Prostate gland (tissue), 2 donors: ENCODE results near the gene ZNF768. TPM values are rescaled to one million over a fixed set of nuclear protein-coding genes. Genes with fewer than 3 reads are reported as not detected.

ENCODE experiments used
- DNase-seq: peaks from one replicate; pipeline ENCODE4 v3.0.0-alpha.2; 2019; ENCODE audit warnings: low spot score
- H3K27ac ChIP-seq, 2 donors: fragments of 200-600 bp; sonication (generic); 2 replicates each; pipeline ENCODE4 v1.5.1; 2017 to 2019
- H3K27me3 ChIP-seq: fragments of 200-600 bp; sonication (generic); replicated peaks from 2 replicates; pipeline ENCODE4 v1.5.1; 2019; ENCODE audit not compliant: insufficient read depth
- H3K36me3 ChIP-seq, 2 donors: fragments of 200-600 bp; sonication (generic); 1 replicate in 1 of 2; 2 replicates in 1 of 2; pipeline versions ENCODE4 v1.5.1 to v1.8.1; 2017 to 2019
- H3K4me1 ChIP-seq: fragments of 200-600 bp; sonication (generic); replicated peaks from 2 replicates; pipeline ENCODE4 v1.5.1; 2019
- H3K4me3 ChIP-seq, 2 donors: fragments of 200-600 bp; sonication (generic); 2 replicates each; pipeline ENCODE4 v1.5.1; 2017 to 2019
- H3K9me3 ChIP-seq: fragments of 200-600 bp; sonication (generic); 2 replicates; pipeline ENCODE4 v1.5.1; 2017
- POLR2A ChIP-seq: fragments of 450-650 bp; IDR thresholded peaks from one replicate; pipeline ENCODE4 v1.6.1; 2016; ENCODE audit warnings: antibody characterized with exemption, mild to moderate bottlenecking
- POLR2AphosphoS5 ChIP-seq: sonication (generic); formaldehyde crosslinking; IDR thresholded peaks from one replicate; pipeline ENCODE4 v1.6.1; 2017; ENCODE audit warnings: antibody characterized with exemption
- WGBS: methylation state at CpG from one replicate; pipeline ENCODE4 v1.1.5; 2018; 5-methylcytosine and 5-hydroxymethylcytosine counted together
- intact Hi-C: fragments of 100-400 bp; cut with DNase I; formaldehyde crosslinking; loops from one replicate; pipeline ENCODE4 v1.14.2; 2022
- total RNA-seq, 2 donors: library from RNA; depleted of rRNA; stranded (reverse); fragments of >200 nt; gene quantifications; one replicate each; pipeline ENCODE4 v1.1.0, GENCODE V29; 2016
- TF ChIP-seq, protein P1 (sequence below), 4 experiments: fragments of 200-600 bp in 2 of 4; fragments of 450-650 bp in 2 of 4; sonication (generic) in 2 of 4; IDR thresholded peaks; 1 replicate in 3 of 4; 2 replicates in 1 of 4; pipeline ENCODE4 v1.5.1; 2016 to 2019; ENCODE audit warnings: antibody characterized with exemption in 4 of 4, mild to moderate bottlenecking in 2 of 4, moderate library complexity in 2 of 4

The ZNF768 gene
- total RNA-seq, 2 donors from 2014 or later: 46.5 to 61.1 TPM

- no peaks in the 10 kb centered on the region for H3K4me1 ChIP-seq
- WGBS: 81% methylated on average over 4 of the region's 4 CpGs
- TF ChIP-seq, protein P1, sequence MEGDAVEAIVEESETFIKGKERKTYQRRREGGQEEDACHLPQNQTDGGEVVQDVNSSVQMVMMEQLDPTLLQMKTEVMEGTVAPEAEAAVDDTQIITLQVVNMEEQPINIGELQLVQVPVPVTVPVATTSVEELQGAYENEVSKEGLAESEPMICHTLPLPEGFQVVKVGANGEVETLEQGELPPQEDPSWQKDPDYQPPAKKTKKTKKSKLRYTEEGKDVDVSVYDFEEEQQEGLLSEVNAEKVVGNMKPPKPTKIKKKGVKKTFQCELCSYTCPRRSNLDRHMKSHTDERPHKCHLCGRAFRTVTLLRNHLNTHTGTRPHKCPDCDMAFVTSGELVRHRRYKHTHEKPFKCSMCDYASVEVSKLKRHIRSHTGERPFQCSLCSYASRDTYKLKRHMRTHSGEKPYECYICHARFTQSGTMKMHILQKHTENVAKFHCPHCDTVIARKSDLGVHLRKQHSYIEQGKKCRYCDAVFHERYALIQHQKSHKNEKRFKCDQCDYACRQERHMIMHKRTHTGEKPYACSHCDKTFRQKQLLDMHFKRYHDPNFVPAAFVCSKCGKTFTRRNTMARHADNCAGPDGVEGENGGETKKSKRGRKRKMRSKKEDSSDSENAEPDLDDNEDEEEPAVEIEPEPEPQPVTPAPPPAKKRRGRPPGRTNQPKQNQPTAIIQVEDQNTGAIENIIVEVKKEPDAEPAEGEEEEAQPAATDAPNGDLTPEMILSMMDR (IDR thresholded peaks at IDR 0.05): no peak
- TF ChIP-seq POLR2A (no peak), POLR2AphosphoS5 (no peak)
- no peaks in the 10 kb centered on the region for H3K36me3 ChIP-seq
- H3K27me3 ChIP-seq: no peaks in the 10 kb centered on the region
- no peak for DNase-seq
- no peak overlapping the region for H3K4me3 ChIP-seq
- H3K27ac ChIP-seq: no peak overlapping the region
- H3K9me3 ChIP-seq: no peaks in the 10 kb centered on the region
- intact Hi-C loops: no loop called here
These were observed 17.1 kb downstream of the ZNF768 start for GRCh38 chr16:30509081-30509765.

DNA sequence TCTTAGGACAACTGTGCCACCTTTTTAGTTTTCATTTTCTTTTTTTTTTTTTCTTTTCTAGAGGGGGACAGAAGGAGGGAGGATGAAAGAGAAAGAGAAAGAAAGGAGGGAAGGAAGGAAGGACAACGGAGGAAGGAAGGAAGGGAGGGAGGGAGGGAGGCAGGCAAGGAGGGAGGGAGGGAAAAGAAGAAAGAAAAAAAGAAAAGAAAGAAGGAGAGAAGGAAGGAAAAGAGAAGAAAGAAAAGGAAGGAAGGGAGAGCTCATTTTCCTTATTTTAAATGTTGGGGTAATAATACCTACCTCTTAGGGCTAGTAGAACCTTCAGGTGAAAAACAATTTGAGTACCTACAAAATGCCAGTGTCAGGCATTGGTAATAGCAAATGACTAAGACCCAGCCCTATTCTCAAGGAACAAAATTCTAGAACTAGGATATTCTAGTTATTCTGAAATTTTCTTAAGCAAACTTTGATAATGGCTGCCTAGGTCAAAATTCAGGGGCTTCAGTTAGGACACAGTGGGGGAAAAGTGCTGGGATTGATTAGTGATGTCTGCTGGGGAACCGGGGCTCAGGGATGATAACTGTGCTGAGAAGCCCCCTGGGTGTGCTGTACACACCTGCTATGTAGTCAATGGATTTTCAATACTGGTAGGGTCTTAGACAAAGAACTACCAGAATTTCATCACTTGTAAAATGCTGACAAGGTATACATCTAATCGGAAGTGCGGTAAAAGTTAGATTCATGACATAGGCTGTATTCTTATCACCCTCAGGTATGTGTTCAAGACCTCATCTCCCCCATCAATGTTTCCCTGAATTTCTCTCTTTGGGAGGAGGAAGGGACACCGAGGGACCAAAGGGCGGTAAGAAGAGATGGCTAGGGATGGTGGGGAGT, 22.7 kb downstream of the ZNF768 start:
- intact Hi-C loops: no loop called here
- Histone ChIP-seq H3K4me1 (no peaks in the 10 kb centered on the region), H3K36me3 (no peaks in the 10 kb centered on the region), H3K4me3 (no peak overlapping the region), H3K27ac (no peak overlapping the region), H3K27me3 (no peaks in the 10 kb centered on the region), H3K9me3 (no peaks in the 10 kb centered on the region)
- no peak for TF ChIP-seq POLR2A
- TF ChIP-seq POLR2AphosphoS5: no peak
- TF ChIP-seq, protein P1 (IDR thresholded peaks at IDR 0.05): no peak
- 74% methylated on average over 6 of the region's 6 CpGs for WGBS
- DNase-seq: no peak

DNA sequence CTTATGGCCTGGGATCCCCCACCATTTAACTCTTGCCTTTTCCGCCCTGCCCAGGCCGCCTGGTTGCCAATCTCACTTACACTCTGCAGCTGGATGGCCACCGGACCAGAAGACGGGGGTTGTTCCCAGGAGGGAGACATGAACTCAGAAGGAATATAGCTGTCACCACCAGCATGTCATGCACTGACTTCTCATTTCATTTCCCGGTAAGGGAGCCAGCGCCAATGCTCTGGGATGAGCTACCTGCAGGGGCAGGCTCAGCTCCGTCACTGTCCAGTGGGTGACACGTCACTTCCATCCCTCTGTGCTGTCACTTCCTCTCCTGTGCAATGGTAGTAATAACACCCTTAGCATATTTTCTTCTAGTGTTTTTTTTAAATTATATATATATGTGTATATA, 27.1 kb downstream of the ZNF768 start:
- Histone ChIP-seq H3K27ac (no peak overlapping the region), H3K36me3 (no peaks in the 10 kb centered on the region), H3K4me1 (no peaks in the 10 kb centered on the region), H3K9me3 (no peaks in the 10 kb centered on the region), H3K27me3 (no peaks in the 10 kb centered on the region), H3K4me3 (no peak overlapping the region)
- DNase-seq: no peak
- WGBS: 75% methylated on average over 8 of the region's 8 CpGs
- intact Hi-C loops: no loop called here
- no peak for TF ChIP-seq POLR2A

DNA sequence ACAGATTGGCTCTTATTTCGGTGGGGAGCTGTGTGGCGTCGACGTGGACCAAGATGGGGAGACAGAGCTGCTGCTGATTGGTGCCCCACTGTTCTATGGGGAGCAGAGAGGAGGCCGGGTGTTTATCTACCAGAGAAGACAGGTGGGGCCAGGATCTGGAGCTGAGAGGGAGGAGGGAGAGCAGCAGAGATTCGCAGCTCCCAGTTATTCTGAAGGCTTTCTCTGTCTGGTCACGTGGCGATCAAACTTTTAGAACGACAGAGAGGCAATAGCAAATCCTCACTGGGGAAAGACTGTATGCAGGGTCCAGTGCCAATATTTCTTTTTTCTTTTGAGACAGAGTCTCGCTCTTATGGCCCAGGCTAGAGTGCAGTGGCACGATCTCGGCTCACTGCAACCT, 31.7 kb downstream of the ZNF768 start:
- DNase-seq: no peak
- Histone ChIP-seq H3K4me3 (no peak overlapping the region), H3K9me3 (no peaks in the 10 kb centered on the region), H3K36me3 (no peaks in the 10 kb centered on the region), H3K27ac (no peak overlapping the region), H3K27me3 (no peaks in the 10 kb centered on the region), H3K4me1 (no peaks in the 10 kb centered on the region)
- TF ChIP-seq POLR2A: no peak
- TF ChIP-seq POLR2AphosphoS5: no peak
- TF ChIP-seq, protein P1 (IDR thresholded peaks at IDR 0.05): no peak
- WGBS: 58% methylated on average over 12 of the region's 12 CpGs
- intact Hi-C loops: no loop called here

DNA sequence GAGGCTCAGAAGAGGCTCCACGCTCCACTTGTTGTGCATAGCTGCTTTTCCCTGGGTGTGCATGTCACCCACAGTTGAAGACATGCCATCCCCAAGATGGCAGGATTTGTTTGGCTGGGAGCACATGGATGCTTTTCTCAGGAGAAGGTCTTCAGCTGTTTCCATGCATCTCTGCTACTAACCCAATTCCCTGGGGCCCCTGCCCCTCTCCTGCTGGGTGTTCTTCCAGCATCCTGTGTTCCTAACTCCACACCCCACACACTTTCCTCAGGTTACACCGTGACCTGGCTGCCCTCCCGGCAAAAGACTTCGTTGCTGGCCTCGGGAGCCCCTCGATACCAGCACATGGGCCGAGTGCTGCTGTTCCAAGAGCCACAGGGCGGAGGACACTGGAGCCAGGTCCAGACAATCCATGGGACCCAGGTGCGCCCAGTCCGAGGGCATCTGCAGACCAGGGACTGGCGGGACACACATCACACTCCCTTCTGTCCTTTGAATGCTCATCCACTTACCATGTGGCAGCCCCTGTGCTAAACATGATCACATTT, 32.4 kb downstream of the ZNF768 start:
- WGBS: 76% methylated on average over 11 of the region's 11 CpGs
- DNase-seq: no peak
- Histone ChIP-seq H3K4me1 (no peaks in the 10 kb centered on the region), H3K36me3 (no peaks in the 10 kb centered on the region), H3K4me3 (no peak overlapping the region), H3K27ac (no peak overlapping the region), H3K9me3 (no peaks in the 10 kb centered on the region), H3K27me3 (no peaks in the 10 kb centered on the region)
- TF ChIP-seq POLR2AphosphoS5: no peak
- no peak for TF ChIP-seq POLR2A
- TF ChIP-seq, protein P1 (IDR thresholded peaks at IDR 0.05): no peak
- intact Hi-C loops: no loop called here
